Rectal smooth muscle tissue (tissue), 1 donor: Measurements from ENCODE around the gene SPEM2.

Experiments
- H3K27ac ChIP-seq: one replicate; pipeline ENCODE4 v1.7.0; 2013; ENCODE audit warnings: low read depth, low read length, inconsistent platforms
- H3K27me3 ChIP-seq: one replicate; pipeline ENCODE4 v1.7.0; 2013; ENCODE audit warnings: low read length; ENCODE audit not compliant: control insufficient read depth, insufficient read depth
- H3K36me3 ChIP-seq: one replicate; pipeline ENCODE4 v1.7.0; 2013; ENCODE audit warnings: low read length; ENCODE audit not compliant: control insufficient read depth, insufficient read depth
- H3K4me1 ChIP-seq: one replicate; pipeline ENCODE4 v1.7.0; 2013; ENCODE audit warnings: low read length; ENCODE audit not compliant: control insufficient read depth, insufficient read depth
- H3K4me3 ChIP-seq: one replicate; pipeline ENCODE4 v1.7.0; 2013; ENCODE audit warnings: low read length
- H3K9ac ChIP-seq: one replicate; pipeline ENCODE4 v1.7.0; 2013; ENCODE audit warnings: low read length

Gene SPEM2

GRCh38 chr17:7392696-7393612 is 32.5 kb upstream of the SPEM2 start:
- Histone ChIP-seq H3K4me3 (peak overlapping the region; percentile 83), H3K4me1 (no peaks in the 10 kb centered on the region), H3K36me3 (peaks cover 10% of the 10 kb centered on the region), H3K27ac (no peak overlapping the region), H3K27me3 (no peaks in the 10 kb centered on the region), H3K9ac (no peak overlapping the region)

- H3K36me3 ChIP-seq = peaks cover 10% of the 10 kb centered on the region
- peak overlapping the region; percentile 83 for H3K4me3 ChIP-seq
- H3K4me1 ChIP-seq = no peaks in the 10 kb centered on the region
- H3K27ac ChIP-seq = peak overlapping the region; percentile 86
- H3K9ac ChIP-seq = peak overlapping the region; percentile 54
- no peaks in the 10 kb centered on the region for H3K27me3 ChIP-seq
Observed at GRCh38 chr17:7393613-7394451, 31.6 kb upstream of the SPEM2 start.

GRCh38 chr17:7394452-7395191 is 30.8 kb upstream of the SPEM2 start, which contains the start of gene PLSCR3:
Gene PLSCR3, minus strand, starts transcription at chr17:7394525. Its CDS starts 415 bp downstream, at chr17:7394110.
- Histone ChIP-seq H3K27me3 (no peaks in the 10 kb centered on the region), H3K4me1 (no peaks in the 10 kb centered on the region), H3K9ac (peak within 1 kb of the TSS; percentile 88), H3K27ac (peak within 1 kb of the TSS; percentile 86), H3K36me3 (peaks cover 5% of the 10 kb centered on the region), H3K4me3 (peak within 1 kb of the TSS; percentile 83)

GRCh38 chr17:7396147-7396546 is 29.3 kb upstream of the SPEM2 start:
- Histone ChIP-seq H3K4me3 (no peak overlapping the region), H3K27ac (no peak overlapping the region), H3K27me3 (no peaks in the 10 kb centered on the region), H3K4me1 (no peaks in the 10 kb centered on the region), H3K9ac (no peak overlapping the region), H3K36me3 (peaks cover 3% of the 10 kb centered on the region)

GRCh38 chr17:7398612-7399011 is 26.8 kb upstream of the SPEM2 start:
- H3K9ac ChIP-seq = no peak overlapping the region
- H3K27me3 ChIP-seq = no peaks in the 10 kb centered on the region
- no peak overlapping the region for H3K4me3 ChIP-seq
- H3K36me3 ChIP-seq = no peaks in the 10 kb centered on the region
- H3K4me1 ChIP-seq = peaks cover 7% of the 10 kb centered on the region
- H3K27ac ChIP-seq = no peak overlapping the region

GRCh38 chr17:7403043-7403726 is 22.2 kb upstream of the SPEM2 start:
- Histone ChIP-seq H3K9ac (peak overlapping the region; percentile 75), H3K27ac (peak overlapping the region; percentile 90), H3K4me1 (peaks cover 12% of the 10 kb centered on the region), H3K4me3 (peak overlapping the region; percentile 87), H3K36me3 (no peaks in the 10 kb centered on the region), H3K27me3 (peaks cover 2% of the 10 kb centered on the region)

- Histone ChIP-seq H3K36me3 (no peaks in the 10 kb centered on the region), H3K27ac (peak overlapping the region; percentile 90), H3K27me3 (peaks cover 2% of the 10 kb centered on the region), H3K4me1 (peaks cover 12% of the 10 kb centered on the region), H3K4me3 (peak overlapping the region; percentile 87), H3K9ac (peak overlapping the region; percentile 71)
Observed at GRCh38 chr17:7403727-7403976, 21.8 kb upstream of the SPEM2 start.

GRCh38 chr17:7403977-7404736 is 21.3 kb upstream of the SPEM2 start, which contains the start of gene TMEM256:
Gene TMEM256, minus strand, starts transcription at chr17:7404097. Its CDS starts 13 bp downstream, at chr17:7404084.
- Histone ChIP-seq H3K27ac (peak within 1 kb of the TSS; percentile 90), H3K4me1 (peaks cover 12% of the 10 kb centered on the region), H3K4me3 (peak within 1 kb of the TSS; percentile 87), H3K36me3 (no peaks in the 10 kb centered on the region), H3K27me3 (peaks cover 2% of the 10 kb centered on the region), H3K9ac (peak within 1 kb of the TSS; percentile 75)

GRCh38 chr17:7404737-7405349 is 20.6 kb upstream of the SPEM2 start:
- peaks cover 12% of the 10 kb centered on the region for H3K4me1 ChIP-seq
- H3K9ac ChIP-seq = peak overlapping the region; percentile 16
- H3K4me3 ChIP-seq = peak overlapping the region; percentile 78

GRCh38 chr17:7405350-7406234 is 19.8 kb upstream of the SPEM2 start:
- Histone ChIP-seq H3K4me1 (peaks cover 12% of the 10 kb centered on the region), H3K4me3 (peak overlapping the region; percentile 78)

More at GRCh38 chr17:7404737-7405349, 20.6 kb upstream of the SPEM2 start:
- peak overlapping the region; percentile 90 for H3K27ac ChIP-seq
- peaks cover 2% of the 10 kb centered on the region for H3K36me3 ChIP-seq
- peaks cover 2% of the 10 kb centered on the region for H3K27me3 ChIP-seq

More at GRCh38 chr17:7405350-7406234, 19.8 kb upstream of the SPEM2 start:
- H3K36me3 ChIP-seq = peaks cover 6% of the 10 kb centered on the region
- H3K27ac ChIP-seq = peak overlapping the region; percentile 90
- H3K27me3 ChIP-seq = peaks cover 4% of the 10 kb centered on the region
- H3K9ac ChIP-seq = peak overlapping the region; percentile 16
